Measurements from ENCODE around the gene PHKB. TPM values are rescaled to one million over a fixed set of nuclear protein-coding genes. Genes with fewer than 3 reads are reported as not detected.
"Not testable (repeated sequence)": the region's sequence is repeated elsewhere in the genome, so short reads cannot be mapped to it uniquely, and the experiment has no call there.

Gene PHKB
- total and polyA plus RNA-seq, 4 experiments from 2014 or later, result 29.4 to 56.4 (median 41.6) TPM

GRCh38 chr16:47544255-47544654 is 83.1 kb downstream of the PHKB start:
- H3K4me3 ChIP-seq (ENCODE audit: low read length in 2 of 2); H3K36me3 ChIP-seq (ENCODE audit: insufficient read depth, low read length); H3K27me3 ChIP-seq (ENCODE audit: insufficient read depth, low read length); H3K4me3 Mint-ChIP-seq; intact Hi-C loops (cut with micrococcal nuclease); CTCF ChIA-PET (ENCODE audit: partially characterized antibody); H3K27ac ChIP-seq (ENCODE audit: low read depth, low read length); H3K4me1 ChIP-seq (ENCODE audit: insufficient read depth, low read length); H3K9me3 ChIP-seq (ENCODE audit: control insufficient read depth in 1 of 2, low read length in 2 of 2); H3K27ac Mint-ChIP-seq; DNase-seq; POLR2A ChIA-PET (ENCODE audit: partially characterized antibody); H3K27me3 Mint-ChIP-seq: not testable (repeated sequence)
- Mint-ChIP-seq H3K9me3 (peaks cover 0 to 74% (median 54%) of the 10 kb centered on the region in 8 donors), H3K4me1 (peaks cover 0 to 12% (median 4%) of the 10 kb centered on the region in 4 donors), H3K36me3 (peaks cover 71 to 72% of the 10 kb centered on the region in 2 donors)

- POLR2A ChIA-PET (ENCODE audit: partially characterized antibody); H3K27ac Mint-ChIP-seq; H3K27me3 ChIP-seq (ENCODE audit: insufficient read depth, low read length); H3K9me3 ChIP-seq (ENCODE audit: control insufficient read depth in 1 of 2, low read length in 2 of 2); intact Hi-C loops (cut with micrococcal nuclease); H3K27ac ChIP-seq (ENCODE audit: low read depth, low read length); DNase-seq; H3K27me3 Mint-ChIP-seq; H3K4me1 Mint-ChIP-seq; H3K4me3 Mint-ChIP-seq; H3K36me3 ChIP-seq (ENCODE audit: insufficient read depth, low read length); CTCF ChIA-PET (ENCODE audit: partially characterized antibody); H3K4me1 ChIP-seq (ENCODE audit: insufficient read depth, low read length); H3K4me3 ChIP-seq (ENCODE audit: low read length in 2 of 2): not testable (repeated sequence)
- Mint-ChIP-seq H3K36me3 (peaks cover 82 to 87% of the 10 kb centered on the region in 2 donors), H3K9me3 (peaks cover 7 to 46% (median 32%) of the 10 kb centered on the region in 8 donors)
These were observed 90.1 kb downstream of the PHKB start for GRCh38 chr16:47551185-47551584.

DNA sequence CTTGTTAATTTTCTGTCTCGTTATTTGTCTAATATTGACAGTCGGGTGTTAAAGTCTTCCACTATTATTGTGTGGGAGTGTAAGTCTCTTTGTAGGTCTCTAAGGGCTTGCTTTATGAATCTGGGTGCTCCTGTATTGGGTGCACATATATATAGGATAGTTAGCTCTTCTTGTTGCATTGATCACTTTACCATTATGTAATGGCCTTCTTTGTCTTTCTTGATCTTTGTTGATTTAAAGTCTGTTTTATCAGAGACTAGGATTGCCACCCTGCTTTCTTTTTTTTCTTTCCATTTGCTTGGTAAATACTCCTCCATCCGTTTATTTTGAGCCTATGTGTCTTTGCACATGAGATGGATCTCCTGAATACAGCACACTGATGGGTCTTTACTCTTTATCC is 90.6 kb downstream of the PHKB start:
- H3K4me1 ChIP-seq (ENCODE audit: insufficient read depth, low read length); H3K4me3 Mint-ChIP-seq; DNase-seq; H3K36me3 ChIP-seq (ENCODE audit: insufficient read depth, low read length); H3K27ac Mint-ChIP-seq; H3K4me1 Mint-ChIP-seq; intact Hi-C loops (cut with micrococcal nuclease); H3K27me3 Mint-ChIP-seq; CTCF ChIA-PET (ENCODE audit: partially characterized antibody); H3K4me3 ChIP-seq (ENCODE audit: low read length in 2 of 2); POLR2A ChIA-PET (ENCODE audit: partially characterized antibody); H3K27ac ChIP-seq (ENCODE audit: low read depth, low read length); H3K27me3 ChIP-seq (ENCODE audit: insufficient read depth, low read length); H3K9me3 ChIP-seq (ENCODE audit: control insufficient read depth in 1 of 2, low read length in 2 of 2): not testable (repeated sequence)
- H3K9me3 Mint-ChIP-seq, result peaks cover 7 to 44% (median 30%) of the 10 kb centered on the region in 8 donors
- H3K36me3 Mint-ChIP-seq, result peaks cover 83 to 87% of the 10 kb centered on the region in 2 donors

DNA sequence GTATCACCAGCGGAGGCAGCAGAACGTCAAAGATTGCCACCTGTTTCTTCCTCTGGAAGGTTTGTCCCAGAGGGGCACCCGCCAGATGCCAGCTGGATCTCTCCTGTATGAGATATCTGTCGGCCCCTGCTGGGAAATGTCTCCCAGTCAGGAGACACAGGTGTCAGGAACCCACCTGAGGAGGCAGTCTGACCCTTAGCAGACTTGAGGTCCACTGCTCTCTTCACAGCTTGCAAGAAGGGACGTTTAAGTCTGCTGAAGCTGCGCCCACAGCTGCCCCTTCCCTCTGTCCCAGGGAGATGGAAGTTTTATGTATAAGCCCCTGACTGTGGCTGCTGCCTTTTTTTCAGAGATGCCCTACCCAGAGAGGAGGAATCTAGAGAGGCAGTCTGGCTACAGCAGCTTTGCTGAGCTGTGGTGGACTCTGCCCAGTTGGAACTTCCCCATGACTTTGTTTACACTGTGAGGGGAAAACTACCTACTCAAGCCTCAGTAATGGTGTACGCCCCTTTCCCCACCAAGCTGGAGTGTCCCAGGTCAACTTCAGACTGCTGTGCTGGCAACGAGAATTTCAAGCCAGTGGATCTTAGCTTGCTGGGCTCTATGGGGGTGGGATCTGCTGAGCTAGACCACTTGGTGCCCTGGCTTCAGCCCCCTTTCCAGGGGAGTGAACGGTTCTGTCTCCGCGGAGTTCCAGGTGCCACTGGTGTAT is 92.9 kb downstream of the PHKB start:
- intact Hi-C loops (cut with micrococcal nuclease), result no loop called here
- H3K27me3 Mint-ChIP-seq, result no peaks in the 10 kb centered on the region
- no peak for DNase-seq
- H3K4me3 Mint-ChIP-seq, result no peak overlapping the region
- peaks cover 0 to 4% of the 10 kb centered on the region in 2 donors for H3K9me3 ChIP-seq (ENCODE audit: control insufficient read depth in 1 of 2, low read length in 2 of 2)
- H3K4me1 Mint-ChIP-seq, result peaks cover 0 to 3% (median under 1%) of the 10 kb centered on the region in 4 donors
- POLR2A ChIA-PET (ENCODE audit: partially characterized antibody), result no interaction called here
- H3K9me3 Mint-ChIP-seq, result peaks cover 7 to 34% (median 28%) of the 10 kb centered on the region in 8 donors
- H3K36me3 Mint-ChIP-seq, result peaks cover 72 to 78% of the 10 kb centered on the region in 2 donors
- peaks cover 3% of the 10 kb centered on the region for H3K36me3 ChIP-seq (ENCODE audit: insufficient read depth, low read length)
- no peaks in the 10 kb centered on the region for H3K27me3 ChIP-seq (ENCODE audit: insufficient read depth, low read length)
- H3K4me3 ChIP-seq (ENCODE audit: low read length in 2 of 2), result no peak overlapping the region
- no peak overlapping the region for H3K27ac ChIP-seq (ENCODE audit: low read depth, low read length)
- no peak overlapping the region for H3K27ac Mint-ChIP-seq
- no peaks in the 10 kb centered on the region for H3K4me1 ChIP-seq (ENCODE audit: insufficient read depth, low read length)
- CTCF ChIA-PET (ENCODE audit: partially characterized antibody), result no interaction called here

DNA sequence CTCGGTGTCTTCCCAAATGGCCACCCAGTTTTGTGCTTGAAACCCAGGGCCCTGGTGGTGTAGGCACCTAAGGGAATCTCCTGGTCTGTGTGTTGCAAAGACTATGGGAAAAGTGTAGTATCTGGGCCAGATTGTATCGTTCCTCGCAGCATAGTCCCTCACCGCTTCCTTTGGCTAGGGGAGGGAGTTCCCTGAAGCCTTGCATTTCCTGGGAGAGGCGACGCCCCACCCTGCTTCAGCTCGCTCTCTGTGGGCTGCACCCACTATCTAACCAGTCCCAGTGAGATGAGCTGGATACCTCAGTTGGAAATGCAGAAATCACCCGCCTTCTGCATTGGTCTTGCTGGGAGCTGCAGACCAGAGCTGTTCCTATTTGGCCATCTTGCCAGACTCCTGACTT is 93.5 kb downstream of the PHKB start:
- POLR2A ChIA-PET (ENCODE audit: partially characterized antibody); CTCF ChIA-PET (ENCODE audit: partially characterized antibody); DNase-seq; H3K4me1 ChIP-seq (ENCODE audit: insufficient read depth, low read length); H3K27me3 ChIP-seq (ENCODE audit: insufficient read depth, low read length); H3K27ac ChIP-seq (ENCODE audit: low read depth, low read length); H3K27me3 Mint-ChIP-seq; H3K9me3 ChIP-seq (ENCODE audit: control insufficient read depth in 1 of 2, low read length in 2 of 2); H3K36me3 ChIP-seq (ENCODE audit: insufficient read depth, low read length); H3K4me1 Mint-ChIP-seq; H3K4me3 ChIP-seq (ENCODE audit: low read length in 2 of 2); H3K27ac Mint-ChIP-seq; intact Hi-C loops (cut with micrococcal nuclease): not testable (repeated sequence)
- peaks cover 7 to 34% (median 27%) of the 10 kb centered on the region in 8 donors for H3K9me3 Mint-ChIP-seq
- peaks cover 66 to 72% of the 10 kb centered on the region in 2 donors for H3K36me3 Mint-ChIP-seq
- peak overlapping the region in 1 of 8 donors; percentile 4 for H3K4me3 Mint-ChIP-seq

DNA sequence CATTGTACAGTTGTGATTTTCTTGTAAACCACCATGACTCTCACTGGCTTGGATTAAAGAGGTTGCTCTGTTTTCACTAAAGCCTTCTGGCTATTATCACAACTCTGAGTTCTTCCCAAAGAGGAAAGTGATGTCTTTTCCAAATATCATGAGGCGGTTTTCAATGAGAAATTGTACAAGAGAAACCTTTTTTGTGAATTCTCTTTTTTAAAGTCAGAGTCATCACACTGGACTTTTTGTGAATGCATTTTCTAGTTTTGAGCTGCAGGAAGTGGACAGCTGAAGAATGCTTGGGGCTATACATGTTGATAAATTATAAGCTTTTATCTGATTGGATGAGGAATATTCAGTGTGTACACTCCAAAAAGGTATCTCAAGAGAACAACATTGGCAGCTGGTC is 100.2 kb downstream of the PHKB start:
- no peak for DNase-seq
- H3K4me1 Mint-ChIP-seq, result peaks cover 22 to 32% (median 26%) of the 10 kb centered on the region in 4 donors
- no peak overlapping the region for H3K27ac ChIP-seq (ENCODE audit: low read depth, low read length)
- H3K36me3 ChIP-seq (ENCODE audit: insufficient read depth, low read length), result no peaks in the 10 kb centered on the region
- no peaks in the 10 kb centered on the region for H3K27me3 Mint-ChIP-seq
- H3K4me1 ChIP-seq (ENCODE audit: insufficient read depth, low read length), result peaks cover 20% of the 10 kb centered on the region
- H3K27me3 ChIP-seq (ENCODE audit: insufficient read depth, low read length), result no peaks in the 10 kb centered on the region
- no peak overlapping the region for H3K4me3 Mint-ChIP-seq
- H3K27ac Mint-ChIP-seq, result peak overlapping the region in 1 of 7 donors; percentile 9
- POLR2A ChIA-PET (ENCODE audit: partially characterized antibody), result no interaction called here
- H3K36me3 Mint-ChIP-seq, result peaks cover 21 to 51% of the 10 kb centered on the region in 2 donors
- intact Hi-C loops (cut with micrococcal nuclease), result no loop called here
- H3K9me3 Mint-ChIP-seq, result peaks cover 0 to 6% (median under 1%) of the 10 kb centered on the region in 8 donors
- no peak overlapping the region for H3K4me3 ChIP-seq (ENCODE audit: low read length in 2 of 2)
- CTCF ChIA-PET (ENCODE audit: partially characterized antibody), result no interaction called here
- no peaks in the 10 kb centered on the region for H3K9me3 ChIP-seq (ENCODE audit: control insufficient read depth in 1 of 2, low read length in 2 of 2)

DNA sequence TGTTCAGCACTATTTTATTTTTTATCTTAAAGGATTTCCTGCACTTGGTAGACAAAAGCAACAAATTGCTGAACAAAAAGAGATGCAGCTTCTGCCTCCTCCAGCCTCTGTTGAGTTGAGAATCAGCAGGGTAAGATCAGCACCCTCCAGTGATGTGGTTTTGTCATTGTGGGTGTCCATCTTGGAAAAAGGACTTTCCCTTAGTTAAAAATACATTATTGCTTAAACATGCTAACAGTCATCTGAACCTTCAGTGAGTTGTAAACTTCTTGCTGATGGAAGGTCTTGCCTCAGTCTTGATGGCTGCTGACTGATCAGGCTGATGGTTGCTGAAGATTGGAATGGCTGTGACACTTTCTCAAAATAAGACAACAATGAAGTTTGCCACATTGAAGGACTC is 101.2 kb downstream of the PHKB start:
- no peaks in the 10 kb centered on the region for H3K9me3 ChIP-seq (ENCODE audit: control insufficient read depth in 1 of 2, low read length in 2 of 2)
- H3K27ac ChIP-seq (ENCODE audit: low read depth, low read length), result no peak overlapping the region
- no peaks in the 10 kb centered on the region for H3K36me3 ChIP-seq (ENCODE audit: insufficient read depth, low read length)
- no peak for DNase-seq
- peaks cover 28 to 42% (median 35%) of the 10 kb centered on the region in 4 donors for H3K4me1 Mint-ChIP-seq
- H3K27ac Mint-ChIP-seq, result peak overlapping the region in 2 of 7 donors; percentile 5 to 48
- no peaks in the 10 kb centered on the region for H3K27me3 Mint-ChIP-seq
- intact Hi-C loops (cut with micrococcal nuclease), result no loop called here
- H3K9me3 Mint-ChIP-seq, result peaks cover 0 to 6% (median 0%) of the 10 kb centered on the region in 8 donors
- POLR2A ChIA-PET (ENCODE audit: partially characterized antibody), result interaction anchor here (1.2 kb wide), 1 partner anchor 101 kb away, joined by 3 read pairs; the partner anchor contains the start of genes ITFG1 and PHKB
- no peaks in the 10 kb centered on the region for H3K27me3 ChIP-seq (ENCODE audit: insufficient read depth, low read length)
- H3K4me1 ChIP-seq (ENCODE audit: insufficient read depth, low read length), result peaks cover 31% of the 10 kb centered on the region
- H3K36me3 Mint-ChIP-seq, result peaks cover 21 to 45% of the 10 kb centered on the region in 2 donors
- CTCF ChIA-PET (ENCODE audit: partially characterized antibody), result no interaction called here
- H3K4me3 ChIP-seq (ENCODE audit: low read length in 2 of 2), result no peak overlapping the region
- no peak overlapping the region for H3K4me3 Mint-ChIP-seq
